GM04503 (cell line): ENCODE results near the gene KANK3.
A peak's percentile ranks its signal among the peaks of the same experiment; 100 is the strongest.
"Not testable (repeated sequence)": the region's sequence is repeated elsewhere in the genome, so short reads cannot be mapped to it uniquely, and the experiment has no call there.

Experiments
- DNase-seq: peaks from one replicate; pipeline ENCODE4 v3.0.0-alpha.2; 2012; ENCODE audit warnings: low read depth

The KANK3 gene

DNA sequence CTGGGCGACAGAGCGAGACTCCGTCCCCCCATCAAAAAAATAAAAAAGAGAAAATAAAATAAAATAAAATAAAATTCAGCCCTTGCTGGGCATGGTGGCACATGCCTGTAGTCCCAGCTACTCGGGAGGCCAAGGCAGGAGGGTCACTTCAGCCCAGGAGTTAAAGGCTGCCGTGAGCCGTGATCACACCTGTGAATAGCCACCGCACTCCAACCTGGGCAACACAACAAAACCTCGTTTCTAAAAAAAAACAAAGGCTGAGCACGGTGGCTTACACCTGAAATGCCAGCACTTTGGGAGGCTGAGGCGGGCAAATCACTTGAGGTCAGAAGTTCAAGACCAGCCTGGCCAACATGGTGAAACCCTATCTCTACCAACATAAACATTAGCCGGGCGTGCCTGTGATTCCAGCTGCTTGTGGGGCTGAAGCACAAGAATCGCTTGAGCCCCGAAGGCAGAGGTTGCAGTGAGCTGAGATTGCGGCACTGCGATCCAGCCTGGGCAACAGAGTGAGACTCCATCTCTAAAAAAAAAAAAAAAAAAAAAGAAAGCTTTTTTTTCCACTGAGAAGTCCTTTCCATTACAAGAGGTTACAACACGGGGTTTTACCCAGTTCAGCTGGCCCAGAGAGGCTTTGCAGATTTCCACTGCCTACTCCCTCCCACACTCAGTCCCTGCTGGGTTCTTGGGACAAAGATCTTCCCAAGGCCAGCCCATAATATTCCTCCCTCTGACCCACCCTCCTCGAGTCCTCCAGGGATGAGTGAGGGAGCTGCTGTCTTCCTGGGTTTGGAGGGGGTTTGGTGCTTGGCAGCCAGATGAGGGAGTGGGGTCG is 27.3 kb upstream of the KANK3 start:
- DNase-seq, result no peak

DNA sequence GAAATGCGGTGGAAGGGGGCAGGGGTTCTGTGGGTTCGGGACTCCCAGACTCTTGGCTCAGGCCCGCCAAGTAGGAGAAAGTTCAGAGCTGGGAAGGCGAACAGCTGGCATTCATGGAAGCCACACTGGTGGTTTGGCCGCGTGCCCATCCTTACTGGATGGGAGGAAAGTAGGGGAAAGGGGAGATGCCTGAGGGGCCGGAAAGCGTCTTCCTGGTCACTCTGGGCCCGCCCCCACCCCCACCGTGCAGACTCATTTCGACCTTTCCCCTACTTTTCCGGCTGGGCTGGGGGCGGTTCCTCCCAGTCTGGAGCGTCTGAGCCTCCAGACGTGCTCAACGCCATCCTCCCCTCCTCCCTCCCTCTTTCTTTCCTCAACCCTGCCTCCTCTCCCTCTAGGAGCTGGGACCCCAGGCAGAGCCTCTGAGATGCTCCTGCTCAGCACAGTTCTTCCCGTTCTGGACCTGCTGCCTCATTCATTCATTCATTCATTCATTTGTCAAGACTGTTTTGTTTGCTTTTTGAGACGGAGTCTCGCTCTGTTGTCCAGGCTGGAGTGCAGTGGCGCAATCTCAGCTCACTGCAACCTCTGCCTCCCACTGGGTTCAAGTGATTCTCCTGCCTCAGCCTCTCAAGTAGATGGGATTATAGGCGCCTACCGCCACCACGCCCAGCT is 24.4 kb upstream of the KANK3 start:
- DNase-seq, result peak; percentile 88

DNA sequence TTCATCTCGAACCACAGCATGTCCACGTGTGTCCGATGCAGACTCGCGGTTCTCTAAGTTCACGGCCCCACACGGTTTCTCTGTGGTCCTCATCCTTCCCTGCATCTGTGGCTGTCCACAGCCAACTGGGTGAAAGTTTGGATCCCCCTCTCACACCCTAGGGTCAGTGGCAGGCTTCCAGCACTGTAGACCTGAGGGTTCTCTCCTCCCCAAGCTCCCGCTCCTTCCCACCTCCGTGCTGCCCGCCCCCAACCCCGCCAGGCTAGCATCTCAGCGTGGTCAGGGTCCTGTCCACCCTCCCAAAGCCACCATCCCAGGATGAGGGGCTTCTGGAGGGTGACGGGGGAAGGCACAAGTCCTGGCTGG is 23.9 kb upstream of the KANK3 start:
- no peak for DNase-seq

DNA sequence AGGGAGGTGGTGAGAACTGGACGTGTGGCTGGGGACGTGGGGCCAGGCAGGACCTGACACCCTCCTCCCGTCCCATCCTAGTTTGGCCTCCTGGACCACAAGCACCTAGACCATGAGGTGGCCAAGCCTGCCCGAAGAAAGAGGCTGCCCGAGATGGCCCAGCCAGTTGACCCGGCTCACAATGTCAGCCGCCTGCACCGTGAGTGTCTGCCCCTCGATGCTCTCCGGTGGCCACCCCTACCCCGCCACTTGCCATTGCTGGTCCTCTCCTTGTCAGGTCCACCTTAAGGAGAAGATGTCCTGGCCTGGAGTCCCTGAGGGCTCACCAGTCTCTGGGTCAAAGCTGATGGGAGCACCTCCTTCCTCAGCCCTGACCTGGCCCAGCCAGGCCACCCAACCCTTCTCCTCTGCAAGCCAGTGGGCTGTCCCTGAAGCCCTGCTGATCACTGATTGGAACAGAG is 23.1 kb upstream of the KANK3 start:
- DNase-seq, result no peak

DNA sequence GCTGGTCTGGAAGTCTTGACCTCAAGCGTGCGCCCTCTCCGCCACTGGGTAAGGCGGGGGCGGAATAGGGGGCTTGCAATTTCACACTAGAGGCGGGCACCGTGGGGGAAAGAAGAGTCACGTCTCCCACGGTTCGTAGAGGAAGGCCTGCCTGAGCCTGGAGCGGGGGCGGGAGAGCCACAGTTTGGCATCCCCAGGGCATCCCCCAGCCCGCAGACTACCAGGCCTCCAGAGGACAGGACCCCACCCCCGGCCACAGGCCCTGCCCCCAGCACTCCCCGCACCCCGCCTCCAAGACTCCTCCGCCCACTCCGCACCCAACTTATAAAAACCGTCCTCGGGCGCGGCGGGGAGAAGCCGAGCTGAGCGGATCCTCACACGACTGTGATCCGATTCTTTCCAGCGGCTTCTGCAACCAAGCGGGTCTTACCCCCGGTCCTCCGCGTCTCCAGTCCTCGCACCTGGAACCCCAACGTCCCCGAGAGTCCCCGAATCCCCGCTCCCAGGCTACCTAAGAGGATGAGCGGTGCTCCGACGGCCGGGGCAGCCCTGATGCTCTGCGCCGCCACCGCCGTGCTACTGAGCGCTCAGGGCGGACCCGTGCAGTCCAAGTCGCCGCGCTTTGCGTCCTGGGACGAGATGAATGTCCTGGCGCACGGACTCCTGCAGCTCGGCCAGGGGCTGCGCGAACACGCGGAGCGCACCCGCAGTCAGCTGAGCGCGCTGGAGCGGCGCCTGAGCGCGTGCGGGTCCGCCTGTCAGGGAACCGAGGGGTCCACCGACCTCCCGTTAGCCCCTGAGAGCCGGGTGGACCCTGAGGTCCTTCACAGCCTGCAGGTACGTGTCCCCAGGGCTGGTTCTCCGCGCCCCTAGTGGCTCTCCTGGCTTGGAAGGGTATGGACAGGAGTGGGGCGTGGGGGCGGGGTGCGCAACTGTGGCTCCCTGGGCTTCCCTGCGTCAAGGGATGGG is 21.0 kb upstream of the KANK3 start, which contains the start of gene ANGPTL4:
Gene ANGPTL4, plus strand, starts transcription at position 353 of the 969 bp plus-strand sequence. Its CDS starts 167 bp downstream, at position 520.
- no peak for DNase-seq

DNA sequence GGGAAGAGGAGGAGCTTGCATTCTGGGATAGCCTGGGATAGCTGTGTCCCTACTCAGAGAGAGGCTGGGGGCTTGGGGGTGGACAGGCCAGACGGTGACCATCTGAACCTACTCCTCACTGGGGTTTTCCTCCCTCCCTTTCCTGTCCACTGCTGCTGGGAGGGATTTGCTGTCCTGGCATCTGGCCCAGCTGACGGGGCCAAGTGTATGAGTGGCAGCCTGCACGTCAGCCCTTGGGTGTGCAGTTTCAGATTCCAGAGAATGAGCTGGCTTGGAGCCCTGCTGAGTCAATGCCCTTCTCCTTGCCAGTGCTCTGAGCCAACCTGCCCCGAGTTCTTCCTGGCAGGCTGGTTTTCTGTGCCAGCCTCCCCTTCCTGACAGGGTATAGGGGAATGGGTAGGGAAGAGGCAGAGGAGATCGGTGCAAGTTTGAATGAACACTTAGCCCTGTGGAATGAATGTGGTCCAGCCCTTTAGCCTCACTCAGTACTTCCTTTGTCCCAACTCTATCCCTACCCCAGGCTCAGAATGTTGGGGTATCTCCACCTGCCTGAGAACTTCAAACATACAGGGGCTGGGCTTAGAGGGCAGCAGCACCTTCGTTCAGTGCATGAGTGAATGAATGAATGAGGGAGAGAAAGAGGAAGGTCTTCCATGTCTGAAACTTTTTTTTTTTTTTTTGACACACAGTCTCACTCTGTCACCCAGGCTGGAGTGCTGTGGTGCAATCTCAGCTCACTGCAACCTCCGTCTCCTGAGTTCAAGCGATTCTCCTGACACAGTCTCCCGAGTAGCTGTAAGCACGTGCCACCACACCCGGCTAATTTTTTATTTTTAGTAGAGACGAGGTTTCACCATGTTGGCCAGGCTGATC is 19.1 kb upstream of the KANK3 start:
- DNase-seq, result peak; percentile 90

DNA sequence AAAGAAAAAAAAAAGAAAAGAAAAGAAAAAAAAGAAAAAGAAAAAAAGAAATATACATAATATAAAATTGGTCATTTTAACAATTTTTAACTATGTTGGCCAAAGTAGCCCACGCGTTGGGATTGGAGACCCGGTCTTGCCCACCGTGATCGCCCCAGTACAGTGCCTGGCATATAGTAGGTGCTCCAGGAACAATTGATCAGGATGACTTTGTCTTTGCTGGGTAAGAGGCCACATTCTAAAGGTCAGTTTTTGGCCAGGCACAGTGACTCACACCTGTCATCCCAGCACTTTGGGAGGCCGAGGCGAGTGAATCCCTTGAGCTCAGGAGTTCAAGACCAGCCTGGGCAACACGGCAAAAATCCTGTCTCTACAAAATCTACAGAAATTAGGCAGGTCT is 17.1 kb upstream of the KANK3 start:
- DNase-seq, result no peak

DNA sequence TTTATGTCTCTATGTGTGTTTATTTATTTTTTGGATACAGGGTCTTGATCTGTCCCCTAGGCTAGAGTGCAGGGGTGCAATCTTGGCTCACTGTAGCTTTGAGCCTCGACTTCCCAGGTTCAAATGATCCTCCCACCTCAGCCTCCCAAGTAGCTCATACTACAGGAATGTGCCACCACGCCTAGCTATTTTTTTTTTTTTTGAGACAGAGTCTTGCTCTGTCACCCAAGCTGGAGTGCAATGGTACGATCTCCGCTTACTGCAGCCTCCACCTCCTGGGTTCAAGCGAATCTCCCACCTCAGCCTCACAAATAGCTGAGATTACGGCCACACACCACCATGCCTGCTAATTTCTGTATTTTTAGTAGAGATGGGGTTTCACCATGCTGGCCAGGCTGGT is 15.9 kb upstream of the KANK3 start:
- DNase-seq, result no peak

DNA sequence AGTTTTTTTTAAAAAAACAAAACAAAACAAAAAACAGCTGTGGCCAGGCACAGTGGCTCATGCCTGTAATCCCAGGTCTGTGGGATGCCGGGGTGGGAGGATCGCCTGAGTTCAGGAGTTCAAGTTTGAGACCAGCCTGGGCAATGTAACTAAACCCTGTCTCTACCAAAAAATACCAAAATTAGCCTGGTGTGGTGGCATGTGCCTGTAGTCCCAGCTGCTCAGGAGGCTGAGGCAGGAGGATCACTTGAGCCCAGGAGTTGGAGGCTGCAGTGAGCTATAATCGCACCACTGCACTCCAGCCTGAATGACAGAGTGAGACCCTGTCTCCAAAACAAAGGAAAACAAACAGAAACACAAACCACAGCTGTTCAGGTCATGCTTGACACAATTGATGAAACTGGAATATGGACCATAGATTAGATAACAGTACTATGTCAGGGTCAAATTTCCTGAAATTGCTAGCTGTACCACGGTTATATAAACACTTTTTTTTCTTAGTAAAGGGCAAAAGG is 14.0 kb upstream of the KANK3 start:
- DNase-seq, result no peak

DNA sequence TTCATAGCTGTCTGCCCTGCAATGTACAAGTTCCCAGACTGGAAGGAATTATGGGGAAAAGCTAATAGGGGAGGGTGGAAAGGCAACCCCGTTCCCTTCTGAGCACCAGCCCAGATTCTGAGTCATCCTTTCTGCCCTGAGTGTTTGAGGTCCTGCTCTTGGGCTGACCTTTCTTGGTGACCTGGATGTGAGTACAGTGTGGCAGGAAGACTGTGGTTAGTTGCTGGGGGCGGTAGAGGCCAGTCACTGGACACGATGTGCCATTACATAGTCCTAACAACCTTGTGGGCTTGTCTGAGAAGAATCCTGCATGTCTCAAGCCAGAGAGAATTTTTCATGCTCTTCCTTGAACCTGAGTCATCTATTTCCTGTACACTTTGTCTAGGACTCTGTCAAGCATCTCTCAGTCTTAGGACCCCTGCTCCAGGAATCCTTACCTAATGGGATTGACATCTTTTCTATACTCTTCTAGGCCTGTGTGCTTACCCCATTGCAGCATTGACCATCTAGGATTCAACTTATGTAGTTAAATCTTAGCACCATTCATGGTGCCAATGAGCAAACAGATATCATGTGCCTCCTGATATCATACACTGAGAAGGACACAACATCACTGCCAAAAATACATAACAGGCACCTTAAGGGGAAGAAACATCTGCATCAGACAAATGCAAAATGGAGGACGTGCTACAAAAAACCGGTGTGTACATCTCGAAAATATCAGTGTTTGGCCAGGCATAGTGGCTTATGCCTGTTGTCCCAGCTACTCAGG is 12.8 kb upstream of the KANK3 start:
- peak; percentile 99 for DNase-seq

DNA sequence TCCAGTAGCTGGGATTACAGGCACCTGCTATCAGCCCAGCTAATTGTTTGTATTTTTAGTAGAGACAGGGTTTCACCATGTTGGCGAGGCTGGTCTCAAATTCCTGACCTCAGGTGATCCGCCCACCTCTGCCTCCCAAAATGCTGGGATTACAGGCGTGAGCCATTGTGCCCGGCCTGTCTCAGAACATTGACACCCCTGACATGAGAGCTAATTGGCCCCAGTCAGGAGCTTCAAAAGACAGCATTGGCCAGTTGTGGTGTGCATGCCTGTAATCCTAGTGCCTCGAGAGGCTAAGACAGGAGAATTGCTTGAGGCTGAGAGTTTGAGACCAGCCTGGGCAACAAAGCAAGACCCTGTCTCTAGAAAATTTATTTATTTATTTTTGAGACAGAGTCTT is 9.8 kb upstream of the KANK3 start:
- DNase-seq, result not testable (repeated sequence)

DNA sequence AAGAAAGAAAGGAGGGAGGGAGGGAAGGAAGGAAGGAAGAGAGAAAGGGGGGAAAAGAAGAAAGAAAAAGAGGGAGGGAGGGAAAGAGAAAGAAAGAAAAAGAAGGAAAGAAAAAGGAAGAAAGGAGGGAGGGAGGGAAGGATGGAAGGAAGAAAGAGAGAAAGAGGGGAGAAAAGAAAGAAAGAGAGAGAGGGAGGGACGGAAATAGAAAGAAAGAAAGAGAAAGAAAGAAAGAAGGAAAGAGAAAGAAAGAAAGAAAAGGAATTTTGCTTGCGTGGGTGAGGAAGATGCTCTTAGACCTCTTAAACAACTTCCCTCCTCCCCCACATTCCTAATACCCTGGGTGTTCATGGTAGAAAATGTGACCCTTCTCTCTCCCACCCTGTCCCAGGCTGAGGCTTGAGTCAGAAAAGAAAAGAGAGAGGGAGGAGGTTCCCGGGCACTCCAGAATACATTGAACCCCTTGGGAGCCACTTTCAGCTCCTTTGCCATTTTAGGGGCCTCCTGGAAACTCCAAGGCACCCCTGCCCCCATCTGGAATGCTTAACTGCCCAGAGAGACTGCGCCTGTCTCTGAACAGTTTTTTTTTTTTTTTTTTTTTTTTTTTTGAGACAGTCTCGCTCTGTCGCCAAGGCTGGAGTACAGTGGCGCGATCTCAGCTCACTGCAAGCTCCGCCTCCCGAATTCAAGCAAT is 9.2 kb upstream of the KANK3 start:
- no peak for DNase-seq

DNA sequence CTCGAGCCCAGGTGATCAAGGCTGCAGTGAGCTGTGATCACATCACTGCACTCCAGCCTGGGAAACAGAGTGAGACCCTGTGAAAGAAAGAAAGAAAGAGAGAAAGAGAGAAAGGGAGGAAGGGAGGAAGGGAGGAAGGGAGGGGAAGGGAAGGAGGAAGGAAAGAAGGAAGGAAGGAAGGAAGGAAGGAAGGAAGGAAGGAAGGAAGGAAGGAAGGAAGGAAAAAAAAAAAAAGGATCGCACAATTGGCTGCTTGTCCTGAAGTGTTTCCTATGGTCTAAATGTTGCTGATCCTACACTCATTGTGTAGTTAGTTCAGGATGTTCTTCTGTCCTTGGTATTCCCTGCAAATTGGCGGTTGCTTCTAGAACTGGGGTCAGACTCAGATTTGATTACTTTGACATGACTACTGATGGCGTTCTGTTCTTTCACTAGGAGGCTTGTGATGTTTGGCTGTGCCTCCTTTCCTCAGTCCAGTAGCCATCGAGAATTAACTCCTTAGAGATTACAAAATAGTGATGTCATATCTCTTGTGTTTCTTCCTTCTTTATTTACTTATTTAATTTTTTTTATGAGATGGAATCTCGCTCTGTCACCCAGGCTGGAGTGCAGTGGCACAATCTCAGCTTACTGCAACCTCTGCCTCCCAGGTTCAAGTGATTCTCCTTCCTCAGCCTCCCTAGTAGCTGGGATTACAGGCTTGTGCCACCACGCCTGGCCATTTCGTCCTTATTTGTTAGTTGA is 6.7 kb upstream of the KANK3 start:
- DNase-seq, result not testable (repeated sequence)

DNA sequence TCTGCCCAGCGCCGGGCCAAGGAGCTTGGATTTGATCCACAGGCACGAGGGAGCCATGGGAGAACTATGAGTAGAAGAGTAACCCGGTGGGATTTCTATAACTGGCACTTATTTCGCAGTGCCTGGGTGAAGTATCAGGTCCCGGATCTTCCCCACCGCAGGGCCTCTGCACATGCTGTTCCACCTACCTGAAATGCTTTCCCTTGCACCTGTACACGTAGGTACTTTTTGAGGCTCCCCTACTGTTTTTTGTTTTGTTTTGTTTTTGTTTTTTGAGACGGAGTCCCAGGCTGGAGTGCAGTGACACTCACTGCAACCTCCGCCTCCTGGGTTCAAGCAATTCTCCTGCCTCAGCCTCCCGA is 402 bp upstream of the KANK3 start:
- no peak for DNase-seq

DNA sequence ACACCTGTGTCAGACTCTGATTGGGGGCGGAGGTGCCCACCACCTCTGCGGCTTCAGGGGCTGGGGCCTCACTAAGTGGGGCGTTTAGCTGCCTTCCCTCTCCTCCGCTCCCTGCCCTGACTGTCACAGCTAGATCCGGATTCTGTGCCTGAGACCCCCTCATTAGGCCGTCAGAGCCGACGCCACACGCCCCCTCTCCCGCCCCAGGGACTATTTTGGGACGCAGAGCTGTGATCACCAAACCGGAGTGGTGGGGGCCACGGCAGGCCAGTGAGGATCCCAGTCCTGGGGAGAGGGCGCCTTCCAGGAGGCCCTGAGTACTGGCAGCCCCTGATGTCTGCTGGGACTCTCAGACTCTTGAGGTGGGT is 762 bp downstream of the KANK3 start:
- DNase-seq, result no peak

DNA sequence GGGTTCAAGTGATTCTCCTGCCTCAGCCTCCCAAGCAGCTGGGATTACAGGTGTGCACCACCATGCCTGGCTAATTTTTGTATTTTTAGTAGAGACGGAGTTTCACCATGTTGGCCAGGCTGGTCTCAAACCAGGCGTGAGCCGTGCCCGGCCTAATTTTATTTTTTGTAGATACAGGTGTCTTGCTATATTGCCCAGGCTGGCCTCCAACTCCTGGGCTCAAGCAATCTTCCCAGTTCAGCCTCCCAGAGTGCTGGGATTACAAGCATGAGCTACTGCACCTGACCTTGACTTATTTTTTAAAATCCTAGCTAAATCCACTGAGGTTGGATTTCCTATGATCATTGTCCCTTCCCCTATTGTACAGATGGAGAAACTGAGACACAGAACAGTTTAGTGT is 1.6 kb downstream of the KANK3 start:
- DNase-seq, result not testable (repeated sequence)

DNA sequence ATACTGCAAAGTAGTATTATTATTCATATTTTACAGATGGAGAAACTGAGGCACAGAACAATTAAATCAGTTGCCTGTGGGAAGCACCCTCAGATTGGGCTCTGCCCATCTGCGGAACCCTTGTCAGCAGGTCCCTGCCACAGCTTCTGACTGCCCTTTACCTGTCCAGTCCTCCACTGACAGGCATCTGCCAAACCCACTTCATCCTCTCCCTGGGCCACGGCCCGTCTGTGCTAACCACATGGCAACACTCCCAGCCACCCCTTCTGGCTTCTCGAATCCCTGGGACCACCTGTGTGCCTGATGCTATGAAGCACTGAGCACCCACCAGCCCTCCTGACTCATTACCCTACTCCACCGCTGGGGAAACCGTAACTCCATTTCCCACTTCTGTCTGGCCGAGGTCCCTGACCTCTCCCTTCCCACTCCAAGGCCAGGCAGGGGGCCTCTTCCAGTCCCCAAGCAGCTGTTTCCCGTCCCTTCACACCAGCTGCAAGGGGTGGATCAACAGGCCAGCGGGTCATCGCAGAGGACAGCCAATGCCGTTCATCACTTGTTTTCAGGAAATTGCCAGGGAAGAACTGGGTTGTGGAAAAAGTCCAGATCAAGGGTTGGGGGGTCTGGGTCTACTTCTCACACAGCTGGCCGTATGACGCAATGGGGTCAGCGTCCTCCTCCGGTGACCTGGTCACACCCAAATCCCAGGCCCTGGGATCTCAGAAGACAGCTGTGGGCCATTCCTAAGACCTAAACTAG is 2.5 kb downstream of the KANK3 start:
- no peak for DNase-seq

DNA sequence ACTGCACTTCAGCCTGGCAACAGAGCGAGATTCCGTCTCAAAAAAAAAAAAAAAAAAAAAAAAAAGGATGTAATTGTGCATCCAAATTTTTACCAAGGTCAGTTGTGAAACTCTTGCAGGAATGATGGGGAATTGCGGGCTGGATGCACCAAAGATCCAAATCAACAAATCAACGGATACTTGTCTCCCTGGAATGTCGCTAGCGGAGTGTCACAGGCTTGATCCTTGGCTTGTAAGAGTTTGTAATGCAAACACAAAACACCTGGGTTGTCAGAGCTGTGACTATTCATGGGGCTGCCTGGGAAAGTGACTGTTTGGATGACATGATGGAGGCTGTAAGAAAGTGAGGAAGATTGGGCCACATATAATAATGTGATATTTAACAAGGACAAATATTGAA is 4.2 kb downstream of the KANK3 start:
- no peak for DNase-seq
